SK-N-SH (cell line): Measurements from ENCODE around the gene DLG2. TPM values are rescaled to one million over a fixed set of nuclear protein-coding genes. Genes with fewer than 3 reads are reported as not detected.

Source experiments
- CTCF ChIA-PET: fragments of 300-600, 350-600 bp; formaldehyde crosslinking; extraction: SDS; loops from one replicate; lab custom pipeline; 2021; lab: Yijun Ruan, JAX
- POLR2A ChIA-PET: fragments of 350-600 bp; sonication (Branson Sonifier 250); formaldehyde crosslinking; extraction: SDS; loops from one replicate; lab custom pipeline; 2020; ENCODE audit warnings: antibody characterized with exemption, inconsistent platforms; lab: Yijun Ruan, JAX
- DNase-seq: peaks from one replicate; pipeline ENCODE4 v3.0.0; 2012
- H2AFZ ChIP-seq: fragments of 200-600 bp; sonication (generic); 2 replicates; pipeline ENCODE4 v1.8.1; 2016; ENCODE audit warnings: antibody characterized with exemption, mild to moderate bottlenecking, low read depth
- H3F3A ChIP-seq: fragments of 200-600 bp; sonication (generic); replicated peaks from 2 replicates; pipeline ENCODE3; 2016; ENCODE audit warnings: antibody characterized with exemption, mild to moderate bottlenecking; ENCODE audit not compliant: insufficient read depth
- H3K27ac ChIP-seq, 2 experiments: fragments of 200-500 bp in 1 of 2; fragments of 200-600 bp in 1 of 2; sonication (Bioruptor generic) in 1 of 2; sonication (generic), shearing (Covaris generic) in 1 of 2; 2 replicates each; pipeline versions ENCODE4 v1.5.1 to v1.6.1; 2014 to 2016; ENCODE audit warnings: low read depth in 2 of 2, inconsistent platforms in 1 of 2, low read length in 1 of 2, mild to moderate bottlenecking in 1 of 2, mixed read lengths in 1 of 2
- H3K27me3 ChIP-seq: fragments of 200-600 bp; sonication (generic), shearing (Covaris generic); 2 replicates; pipeline ENCODE4 v1.6.1; 2016; ENCODE audit warnings: mixed run types; ENCODE audit not compliant: insufficient read depth
- H3K36me3 ChIP-seq, 2 experiments: fragments of 200-500 bp in 1 of 2; fragments of 200-600 bp in 1 of 2; sonication (Bioruptor generic) in 1 of 2; sonication (generic) in 1 of 2; replicated peaks in 1 of 2; 2 replicates each; pipeline versions ENCODE3 to v1.5.1; 2014 to 2016; ENCODE audit warnings: low read length in 1 of 2, mild to moderate bottlenecking in 1 of 2; ENCODE audit not compliant: insufficient read depth in 2 of 2, control insufficient read depth in 1 of 2
- H3K4me1 ChIP-seq, 2 experiments: fragments of 200-500 bp in 1 of 2; fragments of 200-600 bp in 1 of 2; sonication (Bioruptor generic) in 1 of 2; sonication (generic), shearing (Covaris generic) in 1 of 2; 2 replicates each; pipeline versions ENCODE4 v1.5.1 to v1.6.1; 2014 to 2016; ENCODE audit warnings: low read depth in 1 of 2, low read length in 1 of 2, mixed run types in 1 of 2; ENCODE audit not compliant: insufficient read depth in 2 of 2, control insufficient read depth in 1 of 2
- H3K4me2 ChIP-seq: fragments of 200-600 bp; sonication (generic), shearing (Covaris generic); 2 replicates; pipeline ENCODE4 v1.6.1; 2017; ENCODE audit warnings: mixed run types
- H3K4me3 ChIP-seq, 2 experiments: fragments of 200-500 bp in 1 of 2; fragments of 200-600 bp in 1 of 2; sonication (Bioruptor generic) in 1 of 2; sonication (generic), shearing (Covaris generic) in 1 of 2; 2 replicates each; pipeline versions ENCODE4 v1.5.1 to v1.8.1; 2014 to 2016; ENCODE audit warnings: low read depth in 2 of 2, inconsistent platforms in 1 of 2, low read length in 1 of 2, mild to moderate bottlenecking in 1 of 2, mixed read lengths in 1 of 2, moderate library complexity in 1 of 2
- H3K79me2 ChIP-seq: fragments of 200-600 bp; sonication (generic); 2 replicates; pipeline ENCODE4 v1.8.1; 2017; ENCODE audit warnings: mild to moderate bottlenecking; ENCODE audit not compliant: insufficient read depth
- H3K9ac ChIP-seq: fragments of 200-600 bp; sonication (generic); 2 replicates; pipeline ENCODE4 v1.6.1; 2017; ENCODE audit warnings: mixed run types
- H3K9me2 ChIP-seq: fragments of 200-600 bp; sonication (generic); 2 replicates; pipeline ENCODE4 v1.6.1; 2017; ENCODE audit warnings: mixed run types
- H3K9me3 ChIP-seq: fragments of 200-600 bp; sonication (generic); 2 replicates; pipeline ENCODE4 v1.6.1; 2017; ENCODE audit warnings: mixed run types, mild to moderate bottlenecking, moderate library complexity
- H4K20me1 ChIP-seq: fragments of 200-600 bp; sonication (generic); 2 replicates; pipeline ENCODE4 v1.6.1; 2017; ENCODE audit warnings: mild to moderate bottlenecking, mixed run types; ENCODE audit not compliant: insufficient read depth
- EZH2phosphoT487 ChIP-seq: fragments of 200-600 bp; sonication (generic); IDR thresholded peaks from 2 replicates; pipeline ENCODE4 v1.6.1; 2017; ENCODE audit warnings: low read depth, mixed run types, mild to moderate bottlenecking, antibody characterized with exemption, moderate library complexity, borderline replicate concordance
- FOXM1 ChIP-seq: IDR thresholded peaks from 2 replicates; pipeline ENCODE4 v1.4.0; 2012; ENCODE audit warnings: low read depth, mild to moderate bottlenecking
- GABPA ChIP-seq: IDR thresholded peaks from 2 replicates; pipeline ENCODE4 v1.4.0; 2012; ENCODE audit warnings: low read depth, mild to moderate bottlenecking
- JUND ChIP-seq: IDR thresholded peaks from 2 replicates; pipeline ENCODE4 v1.4.0; 2012
- MEF2A ChIP-seq: IDR thresholded peaks from 2 replicates; pipeline ENCODE4 v1.4.0; 2012; ENCODE audit warnings: low read depth, borderline replicate concordance
- MXI1 ChIP-seq: IDR thresholded peaks from 2 replicates; pipeline ENCODE4 v1.6.1; 2012; ENCODE audit warnings: mild to moderate bottlenecking, low read depth, low read length, improper control_type of control experiment
- NFIC ChIP-seq: IDR thresholded peaks from 2 replicates; pipeline ENCODE4 v1.4.0; 2012; ENCODE audit warnings: borderline replicate concordance
- POLR2AphosphoS5 ChIP-seq: IDR thresholded peaks from 2 replicates; pipeline ENCODE4 v1.6.1; 2012; ENCODE audit warnings: low read depth, low read length
- RAD21 ChIP-seq: IDR thresholded peaks from 2 replicates; pipeline ENCODE4 v1.6.1; 2012; ENCODE audit warnings: mild to moderate bottlenecking, low read length
- RCOR1 ChIP-seq: fragments of 150-350 bp; IDR thresholded peaks from 2 replicates; pipeline ENCODE4 v1.6.1; 2017; ENCODE audit warnings: antibody characterized with exemption, low read length
- RFX5 ChIP-seq: IDR thresholded peaks from 2 replicates; pipeline ENCODE4 v1.6.1; 2012; ENCODE audit warnings: mild to moderate bottlenecking, improper control_type of control experiment, low read length
- SIN3A ChIP-seq: IDR thresholded peaks from 2 replicates; pipeline ENCODE4 v1.6.1; 2012; ENCODE audit warnings: low read depth, mild to moderate bottlenecking, low read length, moderate library complexity, borderline replicate concordance
- TCF12 ChIP-seq: IDR thresholded peaks from 2 replicates; pipeline ENCODE4 v1.4.0; 2012
- YY1 ChIP-seq: IDR thresholded peaks from 2 replicates; pipeline ENCODE4 v1.4.0; 2012; ENCODE audit warnings: low read depth, mild to moderate bottlenecking
- WGBS: methylation state at CpG from one replicate; pipeline ENCODE4 v1.1.6; 2017; ENCODE audit warnings: low lambda C conversion rate; 5-methylcytosine and 5-hydroxymethylcytosine counted together
- polyA plus RNA-seq, 3 experiments: library from polyadenylated mRNA; depleted of rRNA; stranded (reverse); fragments of >200 nt; gene quantifications; 2 replicates each; pipeline ENCODE4 v1.2.3, GENCODE V29; 2012
- TF ChIP-seq, protein P1 (sequence below): IDR thresholded peaks from 2 replicates; pipeline ENCODE4 v1.6.1; 2012; ENCODE audit warnings: mild to moderate bottlenecking, low read depth, low read length, moderate library complexity
- TF ChIP-seq, protein P2 (sequence below): fragments of 150-350 bp; IDR thresholded peaks from 2 replicates; pipeline ENCODE4 v1.6.1; 2016; ENCODE audit warnings: mild to moderate bottlenecking, low read depth, low read length
- TF ChIP-seq, protein P3 (sequence below): fragments of 150-350 bp; IDR thresholded peaks from 2 replicates; pipeline ENCODE4 v1.6.1; 2017; ENCODE audit warnings: antibody characterized with exemption, low read length, low read depth, borderline replicate concordance

DLG2 gene
- polyA plus RNA-seq, 1 of the 3 experiments (the other 2 are of a cell fraction): 0.21 TPM

DNA sequence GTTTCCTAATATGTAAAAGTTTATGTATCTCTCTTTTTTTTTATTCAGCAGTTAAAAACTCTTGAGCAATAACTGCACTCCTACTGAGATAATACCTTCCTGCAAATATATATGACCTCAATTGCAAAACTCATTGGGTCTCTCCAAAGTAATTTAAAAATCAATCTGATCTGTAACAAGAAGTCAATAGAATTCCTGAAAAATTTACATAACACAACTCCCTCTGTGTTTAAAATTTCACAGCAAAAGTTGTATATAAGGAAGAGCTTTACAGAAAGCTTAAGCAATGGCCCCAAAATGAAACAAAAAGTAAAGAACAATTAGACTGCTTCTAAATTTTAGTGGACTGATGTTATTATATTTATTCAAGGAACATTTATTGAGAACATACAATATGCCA is 313.4 kb downstream of the DLG2 start:
- H3K27me3 ChIP-seq: no peaks in the 10 kb centered on the region
- POLR2A ChIA-PET: no interaction called here
- no peak overlapping the region for H3K27ac ChIP-seq
- no peaks in the 10 kb centered on the region for H4K20me1 ChIP-seq
- H3K4me1 ChIP-seq: no peaks in the 10 kb centered on the region
- no peak overlapping the region for H2AFZ ChIP-seq
- no peak overlapping the region for H3K4me3 ChIP-seq
- H3K4me2 ChIP-seq: no peak overlapping the region
- H3K9ac ChIP-seq: no peak overlapping the region
- H3K9me2 ChIP-seq: no peaks in the 10 kb centered on the region
- no peak for DNase-seq
- no peaks in the 10 kb centered on the region for H3F3A ChIP-seq
- TF ChIP-seq YY1: no peak
- no peak for TF ChIP-seq JUND
- no peak for TF ChIP-seq FOXM1
- no peak for TF ChIP-seq MXI1
- TF ChIP-seq RAD21: no peak
- no peak for TF ChIP-seq TCF12
- TF ChIP-seq, protein P1, sequence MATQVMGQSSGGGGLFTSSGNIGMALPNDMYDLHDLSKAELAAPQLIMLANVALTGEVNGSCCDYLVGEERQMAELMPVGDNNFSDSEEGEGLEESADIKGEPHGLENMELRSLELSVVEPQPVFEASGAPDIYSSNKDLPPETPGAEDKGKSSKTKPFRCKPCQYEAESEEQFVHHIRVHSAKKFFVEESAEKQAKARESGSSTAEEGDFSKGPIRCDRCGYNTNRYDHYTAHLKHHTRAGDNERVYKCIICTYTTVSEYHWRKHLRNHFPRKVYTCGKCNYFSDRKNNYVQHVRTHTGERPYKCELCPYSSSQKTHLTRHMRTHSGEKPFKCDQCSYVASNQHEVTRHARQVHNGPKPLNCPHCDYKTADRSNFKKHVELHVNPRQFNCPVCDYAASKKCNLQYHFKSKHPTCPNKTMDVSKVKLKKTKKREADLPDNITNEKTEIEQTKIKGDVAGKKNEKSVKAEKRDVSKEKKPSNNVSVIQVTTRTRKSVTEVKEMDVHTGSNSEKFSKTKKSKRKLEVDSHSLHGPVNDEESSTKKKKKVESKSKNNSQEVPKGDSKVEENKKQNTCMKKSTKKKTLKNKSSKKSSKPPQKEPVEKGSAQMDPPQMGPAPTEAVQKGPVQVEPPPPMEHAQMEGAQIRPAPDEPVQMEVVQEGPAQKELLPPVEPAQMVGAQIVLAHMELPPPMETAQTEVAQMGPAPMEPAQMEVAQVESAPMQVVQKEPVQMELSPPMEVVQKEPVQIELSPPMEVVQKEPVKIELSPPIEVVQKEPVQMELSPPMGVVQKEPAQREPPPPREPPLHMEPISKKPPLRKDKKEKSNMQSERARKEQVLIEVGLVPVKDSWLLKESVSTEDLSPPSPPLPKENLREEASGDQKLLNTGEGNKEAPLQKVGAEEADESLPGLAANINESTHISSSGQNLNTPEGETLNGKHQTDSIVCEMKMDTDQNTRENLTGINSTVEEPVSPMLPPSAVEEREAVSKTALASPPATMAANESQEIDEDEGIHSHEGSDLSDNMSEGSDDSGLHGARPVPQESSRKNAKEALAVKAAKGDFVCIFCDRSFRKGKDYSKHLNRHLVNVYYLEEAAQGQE: no peak
- no peaks in the 10 kb centered on the region for H3K9me3 ChIP-seq
- CTCF ChIA-PET: no interaction called here
- H3K36me3 ChIP-seq: no peaks in the 10 kb centered on the region
- H3K79me2 ChIP-seq: no peaks in the 10 kb centered on the region

DNA sequence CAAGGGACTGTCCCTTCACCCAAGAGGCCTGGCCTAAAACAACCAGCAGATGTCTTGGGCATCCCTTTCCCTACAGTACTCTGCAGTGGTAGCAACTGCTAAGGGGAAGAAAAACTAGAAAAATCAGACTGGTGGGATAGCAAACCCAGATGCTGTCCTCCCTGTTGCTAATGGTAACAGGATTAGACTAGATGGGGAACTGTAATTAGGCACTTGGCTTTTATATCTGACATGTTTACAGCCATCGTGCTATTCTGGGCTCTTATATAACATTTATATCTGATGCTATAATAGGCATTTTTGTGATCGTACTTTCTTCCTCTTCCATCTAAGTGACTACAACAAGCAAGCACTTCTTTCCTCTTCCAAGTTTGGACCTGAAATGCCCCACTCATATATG is 316.7 kb downstream of the DLG2 start:
- Histone ChIP-seq H4K20me1 (no peaks in the 10 kb centered on the region), H3K4me1 (no peaks in the 10 kb centered on the region), H3K36me3 (no peaks in the 10 kb centered on the region), H3K27ac (no peak overlapping the region), H3K9me2 (no peaks in the 10 kb centered on the region), H3K4me2 (no peak overlapping the region), H3K9me3 (no peaks in the 10 kb centered on the region), H3K79me2 (no peaks in the 10 kb centered on the region), H3K9ac (no peak overlapping the region), H3K27me3 (no peaks in the 10 kb centered on the region; the same call in 1 of the 2 replicates), H3F3A (no peaks in the 10 kb centered on the region), H3K4me3 (no peak overlapping the region), H2AFZ (no peak overlapping the region)
- no peak for DNase-seq
- 16% methylated on average over 2 of the region's 2 CpGs for WGBS
- POLR2A ChIA-PET: no interaction called here
- TF ChIP-seq RAD21: no peak
- no peak for TF ChIP-seq RCOR1
- no peak for TF ChIP-seq YY1
- no peak for TF ChIP-seq RFX5
- TF ChIP-seq POLR2AphosphoS5: no peak
- CTCF ChIA-PET: no interaction called here

DNA sequence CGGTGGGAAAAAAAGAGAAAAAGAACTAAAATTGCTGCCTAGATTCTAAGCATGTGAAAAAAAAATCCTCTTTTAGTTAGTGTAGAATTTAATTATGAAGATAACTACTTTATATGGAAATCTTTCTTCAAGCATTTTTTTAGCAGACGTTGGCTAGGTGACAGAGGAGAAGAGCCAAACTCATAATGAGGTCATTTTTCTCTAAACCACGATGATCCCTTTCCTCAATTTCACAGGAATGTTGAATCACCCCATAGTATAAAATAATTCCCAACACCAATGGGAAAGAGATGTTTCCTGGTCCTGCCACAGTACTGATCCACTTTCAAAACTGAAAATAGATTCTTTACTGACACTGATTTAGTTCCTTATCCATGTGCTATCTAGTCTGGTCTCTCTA is 319.8 kb downstream of the DLG2 start:
- H3K9me2 ChIP-seq: no peaks in the 10 kb centered on the region
- no peak overlapping the region for H3K4me2 ChIP-seq
- H3K4me1 ChIP-seq: no peaks in the 10 kb centered on the region
- DNase-seq: no peak
- no peaks in the 10 kb centered on the region for H3K36me3 ChIP-seq
- no peak overlapping the region for H3K9ac ChIP-seq
- WGBS: 18% methylated on average over 3 of the region's 3 CpGs
- no peak overlapping the region for H3K4me3 ChIP-seq
- CTCF ChIA-PET: no interaction called here
- H3K79me2 ChIP-seq: no peaks in the 10 kb centered on the region
- no peaks in the 10 kb centered on the region for H3F3A ChIP-seq
- H3K27ac ChIP-seq: no peak overlapping the region
- no peaks in the 10 kb centered on the region; the same call in 1 of the 2 replicates for H3K27me3 ChIP-seq
- H3K9me3 ChIP-seq: no peaks in the 10 kb centered on the region
- H4K20me1 ChIP-seq: no peaks in the 10 kb centered on the region
- POLR2A ChIA-PET: no interaction called here
- H2AFZ ChIP-seq: no peak overlapping the region
- no peak for TF ChIP-seq JUND
- no peak for TF ChIP-seq GABPA
- TF ChIP-seq RFX5: no peak
- no peak for TF ChIP-seq SIN3A
- TF ChIP-seq MEF2A: no peak
- TF ChIP-seq, protein P2, sequence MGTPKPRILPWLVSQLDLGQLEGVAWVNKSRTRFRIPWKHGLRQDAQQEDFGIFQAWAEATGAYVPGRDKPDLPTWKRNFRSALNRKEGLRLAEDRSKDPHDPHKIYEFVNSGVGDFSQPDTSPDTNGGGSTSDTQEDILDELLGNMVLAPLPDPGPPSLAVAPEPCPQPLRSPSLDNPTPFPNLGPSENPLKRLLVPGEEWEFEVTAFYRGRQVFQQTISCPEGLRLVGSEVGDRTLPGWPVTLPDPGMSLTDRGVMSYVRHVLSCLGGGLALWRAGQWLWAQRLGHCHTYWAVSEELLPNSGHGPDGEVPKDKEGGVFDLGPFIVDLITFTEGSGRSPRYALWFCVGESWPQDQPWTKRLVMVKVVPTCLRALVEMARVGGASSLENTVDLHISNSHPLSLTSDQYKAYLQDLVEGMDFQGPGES: no peak
- TF ChIP-seq EZH2phosphoT487: no peak
- no peak for TF ChIP-seq NFIC
- TF ChIP-seq RAD21: no peak
- TF ChIP-seq RCOR1: no peak
- TF ChIP-seq, protein P3, sequence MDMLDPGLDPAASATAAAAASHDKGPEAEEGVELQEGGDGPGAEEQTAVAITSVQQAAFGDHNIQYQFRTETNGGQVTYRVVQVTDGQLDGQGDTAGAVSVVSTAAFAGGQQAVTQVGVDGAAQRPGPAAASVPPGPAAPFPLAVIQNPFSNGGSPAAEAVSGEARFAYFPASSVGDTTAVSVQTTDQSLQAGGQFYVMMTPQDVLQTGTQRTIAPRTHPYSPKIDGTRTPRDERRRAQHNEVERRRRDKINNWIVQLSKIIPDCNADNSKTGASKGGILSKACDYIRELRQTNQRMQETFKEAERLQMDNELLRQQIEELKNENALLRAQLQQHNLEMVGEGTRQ: no peak
